HG03064 (cell line): Measurements from ENCODE around the gene PCDHB9.
"Not testable (repeated sequence)": the region's sequence is repeated elsewhere in the genome, so short reads cannot be mapped to it uniquely, and the experiment has no call there.

Experiments used
- ATAC-seq: cut with Tn5 transposase; IDR thresholded peaks from one replicate; pipeline ENCODE4 v1.9.1; 2021; ENCODE audit warnings: low read depth; ENCODE audit not compliant: unreplicated experiment

The PCDHB9 gene

DNA sequence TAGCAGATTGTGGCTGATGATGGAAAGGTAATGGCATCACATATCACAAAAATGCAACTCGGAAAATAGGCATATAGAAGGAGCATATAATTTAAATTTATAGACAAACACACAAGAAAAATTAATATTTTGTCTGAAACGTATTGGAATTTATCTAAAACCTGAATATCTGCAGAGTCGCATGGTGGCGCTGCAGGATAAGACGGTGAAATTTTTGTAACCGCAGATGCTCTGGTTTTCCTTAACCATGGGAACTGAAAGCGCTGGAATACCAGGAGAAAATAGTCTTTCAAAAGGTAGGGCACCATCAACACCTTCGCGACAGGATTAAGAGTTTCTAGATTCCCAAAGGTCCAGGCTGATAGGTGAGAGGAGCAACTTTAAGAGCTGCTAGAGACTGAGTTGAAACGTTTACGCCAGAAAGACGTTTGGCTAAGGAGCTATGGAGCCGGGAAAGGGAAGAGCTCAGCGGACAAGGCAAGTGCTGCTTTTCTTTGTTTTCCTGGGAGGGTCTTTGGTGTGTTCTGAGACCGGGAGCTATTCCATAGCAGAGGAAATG lies 47.2 kb downstream of the PCDHB9 start:
- no peak for ATAC-seq

DNA sequence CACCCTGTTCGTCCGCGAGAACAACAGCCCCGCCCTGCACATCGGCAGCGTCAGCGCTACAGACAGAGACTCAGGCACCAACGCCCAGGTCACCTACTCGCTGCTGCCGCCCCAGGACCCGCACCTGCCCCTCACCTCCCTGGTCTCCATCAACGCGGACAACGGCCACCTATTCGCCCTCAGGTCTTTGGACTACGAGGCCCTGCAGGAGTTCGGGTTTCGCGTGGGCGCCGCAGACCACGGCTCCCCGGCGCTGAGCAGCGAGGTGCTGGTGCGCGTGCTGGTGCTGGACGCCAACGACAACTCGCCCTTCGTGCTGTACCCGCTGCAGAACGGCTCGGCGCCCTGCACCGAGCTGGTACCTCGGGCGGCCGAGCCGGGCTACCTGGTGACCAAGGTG lies 49.0 kb downstream of the PCDHB9 start:
- not testable (repeated sequence) for ATAC-seq

DNA sequence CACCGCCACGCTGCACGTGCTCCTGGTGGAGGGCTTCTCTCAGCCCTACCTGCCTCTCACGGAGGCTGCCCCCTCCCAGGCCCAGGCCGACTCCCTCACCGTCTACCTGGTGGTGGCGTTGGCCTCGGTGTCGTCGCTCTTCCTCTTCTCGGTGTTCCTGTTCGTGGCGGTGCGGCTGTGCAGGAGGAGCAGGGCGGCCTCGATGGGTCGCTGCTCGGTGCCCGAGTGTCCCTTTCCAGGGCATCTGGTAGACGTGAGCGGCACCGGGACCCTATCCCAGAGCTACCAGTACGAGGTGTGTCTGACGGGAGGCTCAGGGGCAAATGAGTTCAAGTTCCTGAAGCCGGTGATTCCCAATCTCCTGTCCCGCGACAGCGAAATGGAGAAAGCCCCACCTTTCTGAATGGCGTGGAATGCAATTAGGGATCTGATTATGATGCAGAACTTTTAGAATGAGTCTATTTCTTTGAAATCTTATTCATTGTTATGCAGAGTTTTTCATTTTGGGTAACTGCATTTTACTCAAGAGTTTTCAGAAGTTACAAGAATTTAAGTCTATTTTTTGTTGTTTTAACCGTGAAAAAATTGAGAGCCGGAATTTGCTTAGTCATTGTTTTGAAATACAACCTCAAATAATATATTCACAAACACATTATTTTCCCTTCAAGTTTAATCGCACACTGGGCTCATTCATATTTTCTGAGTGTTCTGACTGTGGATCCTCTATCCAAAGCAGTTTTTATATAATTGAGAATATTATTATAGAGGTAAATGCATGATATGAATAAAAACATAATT lies 49.8 kb downstream of the PCDHB9 start:
- no peak for ATAC-seq
